Measurements from ENCODE around the gene MARK2.

Gene MARK2

DNA sequence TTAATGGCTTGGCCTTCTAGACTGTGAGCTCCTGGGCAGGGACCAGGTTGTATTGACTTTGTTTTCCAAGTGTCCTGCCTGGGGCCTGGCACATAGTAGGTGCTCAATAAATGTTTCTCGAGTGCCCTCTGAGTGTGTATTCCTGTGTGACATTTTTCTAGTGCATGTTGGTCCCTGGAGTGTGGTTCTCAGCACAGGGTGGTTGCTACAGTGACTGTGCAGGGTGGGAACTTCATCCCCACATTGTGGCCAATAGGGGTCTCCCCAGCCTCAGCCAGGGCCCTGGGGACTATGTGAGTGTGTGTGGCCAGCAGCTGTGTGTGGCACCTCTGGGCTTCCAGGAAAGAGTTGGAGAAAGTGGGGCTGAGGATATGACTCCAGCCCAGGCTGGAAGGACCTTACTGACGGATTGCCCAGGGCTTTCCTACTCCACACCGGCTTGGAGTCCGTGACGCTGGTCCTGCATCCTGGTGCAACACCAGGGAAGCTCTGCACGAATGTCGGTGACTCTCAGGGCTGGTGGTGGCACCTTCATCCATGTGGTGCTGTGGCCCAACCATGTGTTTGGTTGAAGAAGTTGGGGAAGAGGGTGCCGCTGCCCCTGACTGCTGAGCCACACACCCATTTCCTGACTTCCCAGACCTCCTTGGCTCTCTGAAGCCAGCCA is 9.0 kb upstream of the MARK2 start:
- in situ Hi-C loops (cut with MboI; ENCODE audit: low sequenced_read_pairs), result no loop called here

DNA sequence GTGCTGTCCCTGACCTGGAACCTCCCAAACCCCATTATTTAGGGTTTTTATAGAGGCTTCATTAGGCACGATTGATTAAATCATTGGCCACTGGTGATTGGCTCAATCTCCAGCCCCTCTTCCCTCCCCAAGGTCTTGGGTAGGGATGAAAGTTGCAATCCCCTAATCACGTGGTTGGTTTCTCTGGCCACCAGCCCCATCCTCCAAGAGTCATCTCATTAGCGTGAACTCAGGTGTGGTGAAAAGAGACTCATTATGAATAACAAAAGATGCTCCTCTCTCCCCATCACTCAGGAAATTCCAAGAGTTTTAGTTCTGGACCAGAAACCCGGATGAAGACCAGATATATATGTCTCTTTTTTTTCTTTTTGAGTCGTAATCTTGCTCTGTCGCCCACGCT is 7.6 kb upstream of the MARK2 start:
- in situ Hi-C loops (cut with MboI; ENCODE audit: low sequenced_read_pairs), result no loop called here

DNA sequence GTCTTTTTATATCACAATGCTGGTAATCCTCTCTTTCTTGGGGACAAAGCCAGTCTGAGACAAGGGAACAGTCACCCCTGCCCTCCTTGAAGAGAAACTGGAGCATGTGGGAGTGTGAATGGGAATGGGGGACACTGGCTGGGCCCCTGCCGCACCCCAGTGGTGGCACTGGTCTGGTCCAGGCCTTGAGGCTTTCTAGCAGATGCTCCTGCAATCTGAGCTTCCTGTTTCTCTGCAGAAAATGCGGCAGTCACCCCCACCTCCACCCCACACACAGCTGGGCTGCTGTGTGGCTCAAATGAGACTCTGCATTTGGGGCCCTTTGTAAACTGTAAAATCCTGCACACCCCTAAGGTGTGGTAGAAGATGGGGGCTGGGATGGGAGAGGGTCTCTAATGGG is 6.6 kb upstream of the MARK2 start:
- in situ Hi-C loops (cut with MboI; ENCODE audit: low sequenced_read_pairs), result no loop called here

GRCh38 chr11:63833048-63833447 is 5.9 kb upstream of the MARK2 start:
- in situ Hi-C loops (cut with MboI; ENCODE audit: low sequenced_read_pairs), result no loop called here

DNA sequence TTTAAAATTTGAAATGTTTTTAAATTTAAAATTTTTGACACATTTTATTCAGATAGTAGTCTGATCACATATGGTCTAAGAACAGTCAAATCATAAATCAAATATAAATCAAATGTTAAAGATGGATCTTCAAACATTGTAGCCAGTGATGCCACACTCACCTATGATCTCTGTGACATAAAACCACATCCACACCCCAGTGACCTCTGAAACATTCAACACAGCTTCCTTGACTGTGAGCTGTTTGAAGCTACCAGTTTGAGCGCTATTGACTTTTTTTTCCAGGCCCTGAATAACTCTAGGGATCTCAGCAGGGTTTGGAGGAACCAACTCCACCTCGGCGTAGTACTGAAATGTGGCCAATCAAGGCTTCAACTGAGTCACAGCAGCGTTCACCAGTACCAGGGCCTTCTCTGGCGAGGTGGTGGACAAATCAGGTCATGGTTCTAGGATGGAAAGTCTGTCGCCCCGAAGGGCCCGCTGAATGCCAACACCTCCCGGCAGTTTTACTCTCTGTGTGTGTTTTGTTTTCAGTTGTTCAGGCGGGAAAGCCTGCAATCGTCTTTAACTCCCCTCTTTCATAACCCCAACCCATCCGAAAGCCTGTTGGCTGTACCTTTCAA is 4.3 kb upstream of the MARK2 start:
- in situ Hi-C loops (cut with MboI; ENCODE audit: low sequenced_read_pairs), result no loop called here

- in situ Hi-C loops (cut with MboI; ENCODE audit: low sequenced_read_pairs), result no loop called here
These were observed 3.8 kb upstream of the MARK2 start for GRCh38 chr11:63835158-63835545.

DNA sequence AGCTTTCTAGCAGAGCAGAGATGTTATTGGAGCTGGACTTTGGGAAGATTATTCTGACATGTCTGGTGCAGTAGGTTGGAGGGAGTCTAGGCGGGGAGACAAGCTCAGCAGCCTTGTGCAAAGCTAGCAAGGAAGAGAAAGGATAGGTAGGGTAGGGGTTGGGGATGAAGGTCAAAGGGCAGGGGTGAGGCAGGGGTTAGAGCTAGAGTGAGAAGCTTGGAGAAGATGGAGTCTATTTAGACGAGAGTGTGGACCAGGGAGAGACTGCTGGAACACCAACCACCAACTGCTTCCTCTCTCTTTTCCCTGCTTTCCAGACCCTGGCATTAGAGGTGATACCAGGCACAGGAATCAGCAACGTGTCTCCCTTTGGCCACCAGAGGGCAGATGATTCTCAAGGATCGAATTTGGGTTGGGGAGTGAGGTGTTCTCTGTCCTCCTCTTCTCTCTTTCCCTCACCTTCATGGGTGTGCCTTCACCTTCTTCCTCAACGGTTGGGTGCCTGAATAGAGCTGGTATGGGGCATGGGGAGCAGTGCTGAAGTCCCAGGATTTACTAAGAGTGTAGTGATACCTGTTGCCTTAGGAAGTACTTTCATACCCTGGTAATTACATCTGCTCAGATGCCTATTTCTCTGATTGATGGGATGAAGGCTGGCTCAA is 1.8 kb upstream of the MARK2 start:
- in situ Hi-C loops (cut with MboI; ENCODE audit: low sequenced_read_pairs), result no loop called here

DNA sequence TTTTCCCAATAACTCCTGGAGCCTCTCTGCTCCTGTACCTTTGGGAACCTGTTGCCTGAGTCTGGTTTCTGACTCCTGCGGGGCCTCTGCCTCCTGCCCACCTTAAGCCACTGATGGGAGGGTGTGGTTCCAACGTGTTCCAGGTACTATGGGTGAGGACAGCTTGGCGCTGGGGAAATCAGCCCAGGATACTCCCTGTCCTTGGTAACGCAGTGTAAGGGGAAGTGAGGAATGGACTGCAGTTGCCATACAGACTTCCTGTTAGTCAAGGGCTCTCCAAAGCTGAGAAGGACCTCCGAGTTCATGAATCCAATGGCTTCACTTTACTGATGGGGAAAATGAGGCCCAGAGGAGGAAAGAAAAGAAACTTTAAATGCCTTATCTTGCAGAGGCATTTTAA is 1.2 kb upstream of the MARK2 start:
- in situ Hi-C loops (cut with MboI; ENCODE audit: low sequenced_read_pairs), result no loop called here

- in situ Hi-C loops (cut with MboI; ENCODE audit: low sequenced_read_pairs), result no loop called here
These were observed 696 bp upstream of the MARK2 start for GRCh38 chr11:63838150-63838677.

DNA sequence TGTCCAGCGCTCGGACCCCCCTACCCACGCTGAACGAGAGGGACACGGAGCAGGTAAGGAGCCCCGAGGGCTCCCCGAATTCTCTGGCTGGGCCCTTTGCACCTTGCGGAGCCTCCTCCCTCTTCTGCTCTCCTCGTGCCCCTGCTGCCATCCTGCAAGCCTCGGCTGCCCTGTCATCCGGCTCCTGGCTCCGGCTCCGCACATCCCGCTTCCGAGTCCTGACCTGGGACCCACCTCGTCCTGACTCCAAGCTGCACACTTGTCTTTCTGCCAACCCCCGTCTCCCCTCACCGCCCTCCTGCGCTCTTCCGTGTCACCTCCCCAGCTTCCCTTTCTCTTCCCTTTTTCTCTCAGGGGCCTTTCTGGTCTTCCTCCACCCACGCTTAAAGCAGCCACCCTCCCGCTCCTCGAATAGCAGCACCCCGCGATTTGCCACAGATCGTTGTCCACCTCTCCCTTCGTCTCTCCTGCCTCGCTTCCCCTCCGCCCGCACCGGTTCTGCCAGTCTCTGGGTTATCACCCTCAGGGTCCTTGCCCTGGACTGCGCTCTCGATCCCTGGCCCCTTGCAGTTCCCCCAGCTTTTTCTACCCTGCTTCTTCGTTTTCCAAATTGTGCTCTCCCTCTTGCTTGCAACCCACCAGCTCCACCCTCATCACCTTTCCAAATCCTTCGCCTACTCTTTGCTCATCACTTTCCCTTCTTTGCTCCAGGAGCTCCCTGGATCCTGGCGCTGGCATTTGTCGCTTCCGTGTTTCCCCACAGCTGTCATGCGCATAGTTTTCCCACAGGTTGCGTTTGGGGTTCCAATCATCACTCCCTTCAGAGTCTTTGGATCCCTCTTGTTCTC is 822 bp downstream of the MARK2 start:
- in situ Hi-C loops (cut with MboI; ENCODE audit: low sequenced_read_pairs), result no loop called here

- in situ Hi-C loops (cut with MboI; ENCODE audit: low sequenced_read_pairs), result no loop called here
These were observed 1.6 kb downstream of the MARK2 start for GRCh38 chr11:63840356-63841060.

- in situ Hi-C loops (cut with MboI; ENCODE audit: low sequenced_read_pairs), result no loop called here
These were observed 2.6 kb downstream of the MARK2 start for GRCh38 chr11:63841554-63841953.

- in situ Hi-C loops (cut with MboI; ENCODE audit: low sequenced_read_pairs), result no loop called here
These were observed 4.1 kb downstream of the MARK2 start for GRCh38 chr11:63843041-63843440.

GRCh38 chr11:63844836-63845235 is 5.9 kb downstream of the MARK2 start:
- in situ Hi-C loops (cut with MboI; ENCODE audit: low sequenced_read_pairs), result no loop called here

GRCh38 chr11:63845303-63845702 is 6.4 kb downstream of the MARK2 start:
- in situ Hi-C loops (cut with MboI; ENCODE audit: low sequenced_read_pairs), result no loop called here

DNA sequence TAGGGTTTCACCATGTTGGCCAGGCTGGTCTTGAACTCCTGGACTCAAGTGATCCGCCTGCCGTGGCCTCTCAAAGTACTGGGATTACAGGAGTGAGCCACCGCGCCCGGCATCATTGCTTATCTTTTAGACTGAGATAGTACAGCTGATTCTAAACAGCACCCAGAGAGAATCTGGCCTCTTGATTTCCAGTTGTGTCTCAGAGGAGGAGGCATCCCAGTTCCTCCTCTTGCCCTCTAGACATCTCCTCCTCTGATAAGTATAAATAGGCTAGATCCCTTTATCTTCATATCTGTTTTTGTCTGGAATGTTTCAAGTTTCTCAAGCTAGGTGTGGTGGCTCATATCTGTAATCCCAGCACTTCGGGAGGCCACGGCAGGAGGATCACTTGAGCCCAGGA is 7.0 kb downstream of the MARK2 start:
- in situ Hi-C loops (cut with MboI; ENCODE audit: low sequenced_read_pairs), result no loop called here

DNA sequence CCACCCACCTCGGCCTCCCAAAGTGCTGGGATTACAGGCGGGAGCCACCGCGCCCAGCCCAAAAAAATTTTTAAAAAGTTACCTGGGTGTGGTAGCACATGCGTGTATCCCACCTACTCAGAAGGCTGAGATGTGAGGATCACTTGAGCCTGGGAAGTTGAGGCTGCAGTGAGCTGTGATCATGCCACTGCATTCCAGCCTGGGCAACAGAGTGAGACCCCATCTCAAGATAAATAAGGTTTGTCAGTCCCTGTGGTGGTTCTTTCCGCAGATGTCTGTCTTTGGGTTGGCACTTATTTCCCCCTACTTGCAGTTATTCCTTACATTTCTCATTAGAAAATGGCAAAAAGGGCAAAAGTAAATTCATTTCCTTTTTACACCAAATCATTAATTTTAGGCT is 8.0 kb downstream of the MARK2 start:
- in situ Hi-C loops (cut with MboI; ENCODE audit: low sequenced_read_pairs), result no loop called here

DNA sequence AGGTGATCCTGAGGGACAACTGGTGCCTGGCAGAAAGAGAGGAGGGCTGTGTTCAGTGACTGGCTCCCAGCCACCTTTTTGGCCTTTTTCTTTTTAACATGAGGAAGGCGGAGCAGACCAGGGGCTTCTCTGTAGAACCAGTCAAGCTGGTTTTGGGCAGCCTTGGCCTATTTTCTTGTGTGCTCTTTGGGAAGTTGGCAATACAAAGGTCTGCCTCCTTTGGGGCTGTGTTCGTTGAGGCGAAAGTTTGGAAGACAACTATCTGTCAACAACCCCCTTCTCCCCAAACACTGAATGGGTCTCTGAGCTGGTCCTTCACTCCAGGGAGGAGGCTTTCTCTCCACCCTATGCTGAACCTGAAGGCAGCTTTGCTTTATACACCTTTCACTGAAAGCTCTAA is 8.5 kb downstream of the MARK2 start:
- in situ Hi-C loops (cut with MboI; ENCODE audit: low sequenced_read_pairs), result no loop called here

- in situ Hi-C loops (cut with MboI; ENCODE audit: low sequenced_read_pairs), result no loop called here
These were observed 10.8 kb downstream of the MARK2 start for GRCh38 chr11:63849691-63850090.

GRCh38 chr11:63850920-63851319 is 12.0 kb downstream of the MARK2 start:
- in situ Hi-C loops (cut with MboI; ENCODE audit: low sequenced_read_pairs), result no loop called here

- in situ Hi-C loops (cut with MboI; ENCODE audit: low sequenced_read_pairs), result no loop called here
These were observed 12.5 kb downstream of the MARK2 start for GRCh38 chr11:63851364-63851763.
